Measurements from ENCODE around the gene CLEC19A. TPM values are rescaled to one million over a fixed set of nuclear protein-coding genes. Genes with fewer than 3 reads are reported as not detected.

Gene CLEC19A
- total RNA-seq, 1 donor from 2014 or later: not detected

DNA sequence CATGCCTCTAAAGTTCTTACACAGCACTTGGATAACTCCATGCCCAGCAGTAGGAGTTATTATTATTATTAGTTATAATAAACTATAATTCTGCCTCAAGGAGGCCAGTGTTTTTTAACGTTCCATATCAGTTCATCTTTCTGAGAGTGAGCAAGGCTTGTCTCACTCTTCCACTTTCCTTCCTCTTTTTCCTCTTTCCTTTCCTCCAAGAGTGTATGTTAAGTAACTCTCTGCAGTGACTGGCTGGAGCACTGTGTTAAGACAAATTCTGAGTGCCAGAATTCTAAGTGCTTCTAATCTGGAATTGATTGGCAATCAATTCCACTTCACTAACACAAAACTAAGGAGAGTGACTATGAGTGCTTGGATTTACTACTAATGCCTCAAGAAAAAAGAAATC, 16.4 kb downstream of the CLEC19A start:
- H3K4me3 ChIP-seq (ENCODE audit: low read depth, low read length): no peak overlapping the region
- DNase-seq (ENCODE audit: low read depth): no peak
- TF ChIP-seq CTCF (conservative IDR thresholded peaks at IDR 0.05; ENCODE audit: low read depth, low read length): no peak

DNA sequence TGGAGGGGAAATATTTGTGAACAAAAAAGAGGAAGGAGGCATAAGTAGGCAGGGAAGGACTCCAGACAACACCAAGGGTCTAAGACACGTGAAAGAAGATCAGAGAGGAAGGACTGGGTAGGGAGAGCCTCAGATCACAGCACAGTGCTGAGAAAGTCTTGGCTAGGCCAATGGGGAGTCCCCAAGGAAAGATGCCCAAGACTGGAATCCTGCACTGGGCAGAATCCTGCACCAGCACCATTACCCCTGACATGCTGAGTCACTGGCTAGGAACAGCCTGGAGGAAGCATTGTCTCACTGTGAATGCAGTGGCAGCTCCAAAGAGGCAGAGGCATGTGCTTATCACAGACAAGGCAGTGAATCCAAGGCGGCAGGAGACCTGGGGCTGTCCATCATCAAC, 19.2 kb downstream of the CLEC19A start:
- DNase-seq (ENCODE audit: low read depth): no peak
- no peak for TF ChIP-seq CTCF (conservative IDR thresholded peaks at IDR 0.05; ENCODE audit: low read depth, low read length)
- H3K4me3 ChIP-seq (ENCODE audit: low read depth, low read length): no peak overlapping the region

DNA sequence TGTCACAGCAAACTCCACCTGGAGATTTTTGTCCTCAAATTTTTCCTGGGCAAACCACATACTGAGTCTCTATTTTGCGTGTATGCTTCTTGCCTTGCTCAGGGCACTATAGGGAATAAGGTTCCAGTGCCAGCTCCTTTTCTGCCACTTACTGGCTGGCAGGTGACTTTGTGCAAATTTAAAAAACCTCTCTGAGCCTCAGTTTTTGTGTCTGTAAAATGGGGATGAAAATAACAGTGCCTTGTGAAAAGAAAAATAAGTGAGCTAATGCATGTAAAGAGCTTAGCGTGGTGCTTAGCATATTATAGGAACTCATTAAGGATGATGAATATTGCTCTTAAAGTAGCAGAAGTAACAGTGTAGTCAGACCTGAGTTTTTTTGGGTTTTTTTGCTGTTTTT, 19.9 kb downstream of the CLEC19A start:
- DNase-seq (ENCODE audit: low read depth): no peak

DNA sequence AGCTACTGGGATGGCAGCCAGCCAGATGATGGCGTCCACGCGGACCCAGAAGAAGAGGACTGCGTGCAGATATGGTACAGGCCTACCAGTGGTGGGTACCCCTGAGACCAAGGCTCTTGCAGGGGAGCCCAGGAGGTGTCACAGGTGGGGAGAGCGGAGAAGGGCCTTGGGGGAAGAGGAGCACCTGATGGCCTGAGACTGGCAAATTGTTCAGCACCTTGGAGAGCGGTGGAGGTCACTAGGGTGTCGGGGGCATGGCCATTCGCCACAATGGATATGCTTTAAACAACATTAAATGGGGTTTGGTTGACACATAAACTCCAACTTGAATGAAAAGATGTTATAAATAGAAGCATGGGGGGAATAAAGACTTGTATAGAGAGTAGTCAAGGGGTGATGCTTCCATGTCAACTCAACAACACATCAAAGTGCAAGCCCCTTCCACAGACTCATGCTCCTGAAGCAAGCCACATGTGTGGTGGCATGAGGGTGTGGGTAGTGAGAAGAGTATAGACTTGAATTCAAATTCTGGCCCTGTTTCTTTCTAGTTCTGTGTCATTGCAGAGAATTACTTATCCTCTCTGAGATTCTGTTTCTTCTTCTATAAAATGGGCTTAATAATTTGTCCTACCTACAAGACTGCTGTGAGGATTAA, 22.2 kb downstream of the CLEC19A start:
- no peak for TF ChIP-seq CTCF (conservative IDR thresholded peaks at IDR 0.05; ENCODE audit: low read depth, low read length)
- no peak overlapping the region for H3K4me3 ChIP-seq (ENCODE audit: low read depth, low read length)
- no peak for DNase-seq (ENCODE audit: low read depth)

More for the DNA sequence above, 19.9 kb downstream of the CLEC19A start:
- no peak overlapping the region for H3K4me3 ChIP-seq (ENCODE audit: low read depth, low read length)
- TF ChIP-seq CTCF (conservative IDR thresholded peaks at IDR 0.05; ENCODE audit: low read depth, low read length): no peak

- no peak for DNase-seq (ENCODE audit: low read depth)
- no peak for TF ChIP-seq CTCF (conservative IDR thresholded peaks at IDR 0.05; ENCODE audit: low read depth, low read length)
Observed at GRCh38 chr16:19308392-19308791, 22.9 kb downstream of the CLEC19A start.

GRCh38 chr16:19309178-19309577, 23.6 kb downstream of the CLEC19A start:
- no peak for DNase-seq (ENCODE audit: low read depth)
- TF ChIP-seq CTCF (conservative IDR thresholded peaks at IDR 0.05; ENCODE audit: low read depth, low read length): no peak
- no peak overlapping the region for H3K4me3 ChIP-seq (ENCODE audit: low read depth, low read length)

More at GRCh38 chr16:19308392-19308791, 22.9 kb downstream of the CLEC19A start:
- no peak overlapping the region for H3K4me3 ChIP-seq (ENCODE audit: low read depth, low read length)
